HG03558 (cell line): ENCODE data around the gene MOB3B.
"Not testable (repeated sequence)": the region's sequence is repeated elsewhere in the genome, so short reads cannot be mapped to it uniquely, and the experiment has no call there.

Experiments used
- ATAC-seq: cut with Tn5 transposase; IDR thresholded peaks from one replicate; pipeline ENCODE4 v1.9.1; 2021; ENCODE audit warnings: moderate number of reproducible peaks; ENCODE audit not compliant: unreplicated experiment; ENCODE audit errors: extremely low read depth

Gene MOB3B

GRCh38 chr9:27453860-27454553, 75.6 kb downstream of the MOB3B start:
- ATAC-seq = no peak

GRCh38 chr9:27451207-27451797, 78.3 kb downstream of the MOB3B start:
- no peak for ATAC-seq

DNA sequence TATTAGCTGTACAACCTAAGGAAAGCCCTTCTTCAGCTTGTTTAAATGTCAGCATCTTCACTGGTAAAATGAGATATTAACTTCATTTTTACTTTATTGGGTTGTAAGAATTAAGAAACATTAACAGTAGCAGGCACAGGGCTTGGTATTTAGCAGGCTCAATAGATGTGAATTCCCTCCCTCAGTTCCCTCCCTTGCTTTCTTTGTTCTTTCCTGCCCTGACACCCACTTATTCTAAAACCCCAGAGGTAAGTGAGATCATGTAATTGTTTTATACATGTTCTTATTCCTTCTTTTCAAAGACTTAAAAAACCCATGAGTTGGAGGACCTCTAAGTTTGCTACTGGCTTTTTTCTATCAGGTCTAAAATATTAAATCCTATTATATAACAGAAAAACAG, 78.9 kb downstream of the MOB3B start:
- no peak for ATAC-seq

DNA sequence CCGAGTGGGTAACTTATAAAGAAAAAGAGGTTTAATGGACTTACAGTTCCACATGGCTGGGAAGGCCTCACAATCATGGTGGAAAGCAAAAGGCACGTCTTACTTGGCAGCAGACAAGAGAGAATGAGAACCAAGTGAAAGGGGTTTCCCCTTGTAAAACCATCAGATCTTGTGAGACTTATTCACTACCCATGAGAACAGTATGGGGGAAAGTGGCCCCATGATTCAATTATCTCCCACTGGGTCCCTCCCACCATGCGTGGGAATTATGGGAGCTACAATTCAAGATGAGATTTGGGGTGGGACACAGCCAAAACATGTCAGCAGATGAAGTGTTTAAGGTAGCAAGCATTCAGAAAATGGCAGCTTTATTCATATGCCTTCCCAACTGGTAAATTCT, 81.3 kb downstream of the MOB3B start:
- ATAC-seq = not testable (repeated sequence)

DNA sequence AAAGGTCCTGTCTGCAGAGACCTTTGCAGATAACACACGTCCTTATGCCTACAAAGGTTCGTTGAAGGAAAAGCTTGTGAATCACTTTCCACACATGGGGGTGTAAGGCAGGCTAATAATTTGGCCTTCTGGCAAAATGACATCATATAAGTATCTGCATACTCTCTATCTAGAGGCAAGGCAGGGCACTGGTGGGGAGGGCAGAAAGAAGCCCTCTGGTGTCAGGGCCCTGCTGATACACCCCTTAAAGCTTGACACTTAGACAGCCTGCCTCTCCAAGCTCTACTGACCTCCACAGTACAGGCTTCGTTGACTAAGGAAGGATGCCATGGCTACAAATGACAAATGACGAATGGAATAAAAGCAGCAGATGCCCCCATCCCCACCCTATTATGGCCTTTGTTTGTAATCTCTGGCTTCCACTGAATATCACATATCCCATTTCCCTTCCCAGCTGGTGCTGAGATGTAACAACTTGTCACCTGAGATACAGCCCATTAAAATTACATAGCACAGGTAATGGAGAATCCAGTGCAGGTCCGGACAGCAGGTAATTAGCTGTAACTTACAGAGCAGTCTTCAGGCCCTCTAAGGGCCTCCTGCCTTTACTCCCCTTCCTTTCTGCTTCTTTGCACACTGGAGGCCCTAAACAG, 82.5 kb downstream of the MOB3B start:
- no peak for ATAC-seq

DNA sequence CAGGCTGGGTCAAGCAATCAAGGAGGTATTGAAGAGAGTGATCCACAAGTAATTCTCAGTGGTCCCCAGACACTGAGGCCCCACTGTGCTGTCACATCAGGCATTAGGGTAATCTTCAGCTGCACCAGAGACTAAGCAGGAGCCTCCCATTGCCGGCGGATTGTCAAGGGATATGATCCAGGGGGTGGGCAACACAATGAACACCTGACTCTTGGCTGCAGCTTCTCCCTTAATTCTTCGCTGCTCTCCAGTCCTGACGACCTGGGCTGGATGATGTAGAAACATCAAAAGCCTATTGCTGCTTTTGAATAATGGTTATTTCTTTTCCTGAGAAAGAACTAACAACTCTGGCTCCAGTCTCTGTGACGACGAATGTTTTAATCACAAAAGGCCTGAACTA, 83.9 kb downstream of the MOB3B start:
- ATAC-seq = no peak

GRCh38 chr9:27445057-27445595, 84.5 kb downstream of the MOB3B start:
- no peak for ATAC-seq

GRCh38 chr9:27442464-27442863, 87.2 kb downstream of the MOB3B start:
- ATAC-seq = no peak

- ATAC-seq = peak; percentile 95
Observed at GRCh38 chr9:27441741-27442070, 87.9 kb downstream of the MOB3B start.

DNA sequence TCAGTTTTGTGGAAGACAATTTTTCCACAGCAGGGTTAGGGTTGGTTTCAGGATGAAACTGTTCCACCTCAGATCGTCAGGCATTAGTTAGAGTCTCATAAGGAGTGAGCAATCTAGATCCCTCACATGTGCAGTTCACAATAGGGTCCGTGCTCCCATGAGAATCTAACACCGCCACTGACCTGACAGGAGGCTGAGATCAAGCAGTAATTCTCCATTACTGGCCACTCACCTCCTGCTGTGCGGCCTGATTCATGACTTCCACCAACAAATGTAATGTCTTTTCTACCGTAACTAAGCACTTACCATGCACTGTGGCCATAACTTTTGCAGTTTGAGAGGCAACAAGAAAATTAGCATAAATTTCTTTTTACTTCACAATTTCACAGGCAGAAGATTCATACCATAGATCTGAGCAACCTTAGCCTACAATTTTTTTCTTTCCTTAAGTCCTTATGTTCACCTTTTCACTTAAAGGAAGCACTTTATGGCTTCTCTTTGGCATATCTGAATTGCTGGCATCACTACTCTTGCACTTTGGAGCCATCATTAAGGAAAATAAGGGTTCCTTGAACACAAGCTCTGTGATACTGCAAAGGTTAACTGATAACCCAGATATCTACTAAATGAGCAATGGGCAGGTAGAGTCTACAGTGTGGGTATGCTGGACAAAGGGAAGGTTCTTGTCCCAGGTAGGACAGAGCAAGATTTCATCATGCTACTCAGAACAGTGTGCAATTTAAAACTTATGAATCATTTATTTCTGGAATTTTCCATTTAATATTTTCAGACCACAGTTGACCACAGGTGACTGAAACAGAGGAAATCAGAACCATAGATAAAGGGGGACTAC, 88.5 kb downstream of the MOB3B start:
- no peak for ATAC-seq

- no peak for ATAC-seq
Observed at GRCh38 chr9:27438522-27438921, 91.1 kb downstream of the MOB3B start.

DNA sequence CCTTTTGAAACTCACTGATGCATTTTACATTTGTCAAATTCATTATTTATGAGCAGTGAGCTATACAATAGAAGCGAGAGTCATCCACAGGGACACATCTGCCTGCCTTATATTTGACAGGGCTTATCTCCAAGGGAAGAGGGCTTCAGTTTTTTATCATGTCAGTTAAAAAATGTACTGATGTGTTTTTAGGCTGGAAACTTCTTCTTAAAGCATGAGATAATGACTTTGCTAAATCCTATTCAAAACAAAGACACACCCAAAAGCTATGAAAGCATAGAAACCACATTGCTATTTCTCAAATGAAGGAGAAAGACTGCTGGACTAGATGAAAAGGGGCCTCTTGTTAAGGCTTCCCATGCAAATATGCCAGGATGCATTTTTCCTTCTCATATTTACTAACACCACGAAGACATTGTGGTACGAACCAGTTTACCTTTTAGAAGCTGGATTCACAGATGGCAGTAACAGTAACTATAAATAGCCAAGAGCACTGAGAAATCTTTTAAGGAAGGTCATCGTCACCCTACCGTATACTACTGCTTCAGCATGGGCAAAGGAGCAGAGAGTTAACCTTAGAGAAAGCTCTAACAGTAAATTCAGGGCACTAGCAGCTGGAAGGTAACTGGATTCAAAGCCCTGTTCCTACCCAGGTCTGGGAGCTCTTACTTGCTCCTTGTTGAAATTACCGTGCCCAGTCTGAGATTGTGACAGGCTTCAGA, 91.8 kb downstream of the MOB3B start:
- no peak for ATAC-seq

- ATAC-seq = no peak
Observed at GRCh38 chr9:27436234-27436633, 93.4 kb downstream of the MOB3B start.

DNA sequence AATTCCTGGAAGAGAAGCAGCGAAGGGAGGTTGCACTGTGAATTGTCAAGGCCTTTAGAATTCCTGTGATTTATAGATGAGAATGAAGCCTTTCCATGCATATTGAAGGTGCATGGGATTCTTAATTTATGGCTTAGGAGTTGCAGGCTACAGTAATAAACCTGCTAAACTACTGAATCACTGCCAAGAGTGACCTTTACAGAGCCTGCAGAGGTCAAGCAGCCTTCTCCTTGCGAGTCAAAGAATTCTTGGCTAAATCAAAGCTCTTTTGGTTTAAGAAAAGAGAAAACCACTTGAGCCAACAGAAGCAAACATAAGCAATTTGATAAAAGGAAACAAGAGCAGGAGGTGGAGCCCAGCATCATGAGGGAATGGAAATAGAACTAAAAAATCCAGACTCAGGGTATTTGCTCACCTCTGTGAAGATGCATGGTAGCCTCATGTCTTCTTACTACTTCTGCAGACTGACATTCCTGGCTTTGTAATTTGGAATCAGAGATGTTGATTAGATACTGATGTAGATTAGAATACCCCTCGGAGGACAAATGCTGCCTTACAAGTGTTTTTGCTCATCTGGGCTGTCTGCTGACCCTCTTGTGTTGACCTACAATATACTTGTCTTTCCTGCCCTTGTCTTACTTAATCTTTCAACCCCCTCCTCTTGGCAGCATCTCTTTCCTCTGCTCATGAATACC, 95.8 kb downstream of the MOB3B start:
- no peak for ATAC-seq

DNA sequence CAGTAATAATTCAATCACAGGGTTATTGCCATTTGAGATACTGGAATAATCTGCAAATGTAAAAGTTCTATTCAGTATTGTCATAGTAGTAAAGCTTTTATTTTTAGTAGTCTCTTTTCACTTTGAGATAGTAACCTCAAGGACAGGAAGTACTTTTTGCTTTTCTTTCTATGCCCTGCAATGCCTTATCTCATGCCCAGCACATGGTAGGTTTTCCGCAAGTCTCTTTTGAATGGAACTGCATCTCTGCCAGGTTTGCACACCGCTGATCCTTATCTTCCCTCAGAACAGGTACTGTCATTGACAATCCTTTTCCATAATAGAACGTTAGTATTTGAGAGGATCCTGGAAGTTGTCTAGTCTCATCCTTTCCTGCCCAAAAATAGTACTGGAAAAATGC, 97.3 kb downstream of the MOB3B start:
- ATAC-seq = no peak

- no peak for ATAC-seq
Observed at GRCh38 chr9:27431543-27432147, 98.0 kb downstream of the MOB3B start.

- no peak for ATAC-seq
Observed at GRCh38 chr9:27430750-27431535, 98.7 kb downstream of the MOB3B start.

DNA sequence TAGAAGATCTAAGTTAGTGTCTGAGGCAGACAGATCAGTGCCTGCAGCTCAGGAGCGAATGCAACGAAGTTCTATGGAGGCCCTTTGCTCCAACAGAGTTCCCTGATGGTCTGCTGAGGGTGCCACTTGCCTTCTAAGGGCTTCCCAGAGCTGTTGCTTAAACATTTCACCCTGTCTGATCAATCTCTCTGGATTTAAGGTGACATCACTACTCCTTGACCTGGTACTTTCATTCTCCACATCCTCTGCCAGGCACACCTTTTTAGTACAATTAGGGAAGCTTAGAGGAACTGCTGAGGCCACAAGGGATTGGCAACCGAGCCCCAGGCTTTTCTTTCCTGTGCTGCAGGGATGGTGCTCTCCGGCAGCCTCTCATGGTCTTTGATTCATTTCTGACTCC, 99.7 kb downstream of the MOB3B start:
- ATAC-seq = no peak
